GM19023 (cell line): ENCODE measurements around the gene FANCD2OS.
"Not testable (repeated sequence)": the region's sequence is repeated elsewhere in the genome, so short reads cannot be mapped to it uniquely, and the experiment has no call there.

ENCODE experiments used
- ATAC-seq: cut with Tn5 transposase; IDR thresholded peaks from one replicate; pipeline ENCODE4 v1.9.1; 2021; ENCODE audit warnings: mild to moderate bottlenecking, moderate library complexity; ENCODE audit not compliant: unreplicated experiment

FANCD2OS gene

GRCh38 chr3:10108091-10108490 is at the start of gene FANCD2OS:
FANCD2OS (minus strand) TSS chr3:10108255; CDS start chr3:10104774, 3,481 bp downstream.
- no peak for ATAC-seq

- ATAC-seq, result no peak
Measured at GRCh38 chr3:10157031-10157430, 49.0 kb upstream of the FANCD2OS start.

GRCh38 chr3:10155658-10156057 is 47.6 kb upstream of the FANCD2OS start:
- no peak for ATAC-seq

GRCh38 chr3:10155123-10155472 is 47.0 kb upstream of the FANCD2OS start:
- no peak for ATAC-seq

GRCh38 chr3:10154335-10155122 is 46.5 kb upstream of the FANCD2OS start:
- ATAC-seq, result no peak

GRCh38 chr3:10150987-10151386 is 42.9 kb upstream of the FANCD2OS start:
- ATAC-seq, result no peak

GRCh38 chr3:10149226-10149625 is 41.2 kb upstream of the FANCD2OS start:
- no peak for ATAC-seq

- no peak for ATAC-seq
Measured at GRCh38 chr3:10145685-10146084, 37.6 kb upstream of the FANCD2OS start.

GRCh38 chr3:10142707-10143560 is 34.9 kb upstream of the FANCD2OS start:
- ATAC-seq, result no peak

GRCh38 chr3:10140996-10141546 is 33.0 kb upstream of the FANCD2OS start:
- ATAC-seq, result no peak

- ATAC-seq, result no peak
Measured at GRCh38 chr3:10137178-10137577, 29.1 kb upstream of the FANCD2OS start.

- no peak for ATAC-seq
Measured at GRCh38 chr3:10136426-10137005, 28.5 kb upstream of the FANCD2OS start.

- not testable (repeated sequence) for ATAC-seq
Measured at GRCh38 chr3:10135872-10136271, 27.8 kb upstream of the FANCD2OS start.

GRCh38 chr3:10122724-10123123 is 14.7 kb upstream of the FANCD2OS start:
- no peak for ATAC-seq

- ATAC-seq, result no peak
Measured at GRCh38 chr3:10121064-10121463, 13.0 kb upstream of the FANCD2OS start.

GRCh38 chr3:10119376-10119775 is 11.3 kb upstream of the FANCD2OS start:
- no peak for ATAC-seq

GRCh38 chr3:10116928-10117327 is 8.9 kb upstream of the FANCD2OS start:
- no peak for ATAC-seq

- ATAC-seq, result no peak
Measured at GRCh38 chr3:10116138-10116460, 8.0 kb upstream of the FANCD2OS start.

GRCh38 chr3:10115326-10116137 is 7.5 kb upstream of the FANCD2OS start, which contains the start of gene BRK1:
BRK1 (plus strand) TSS chr3:10115675; CDS start chr3:10115702, 27 bp downstream.
- ATAC-seq, result peak; percentile 97

GRCh38 chr3:10106919-10107318 is 1.1 kb downstream of the FANCD2OS start:
- ATAC-seq, result no peak

GRCh38 chr3:10099041-10099440 is 9.0 kb downstream of the FANCD2OS start:
- no peak for ATAC-seq
